Astrocyte of the cerebellum (primary cell): ENCODE results near the gene HOMER1.

Experiments used
- DNase-seq: peaks from one replicate; pipeline ENCODE4 v3.0.0-alpha.2; 2011; ENCODE audit warnings: low read depth
- H3K4me3 ChIP-seq: 2 replicates; pipeline ENCODE4 v1.5.1; 2011; ENCODE audit warnings: mild to moderate bottlenecking, low read depth, low read length, moderate library complexity
- in situ Hi-C: cut with HindIII; loops from 2 replicates; pipeline ENCODE4 v1.10.0; 2017; ENCODE audit warnings: low sequenced_read_pairs
- TF ChIP-seq, protein P1 (sequence below): IDR thresholded peaks from 2 replicates; pipeline ENCODE4 v1.5.1; 2012; ENCODE audit warnings: low read length, low read depth, moderate library complexity, mild to moderate bottlenecking; ENCODE audit errors: missing control alignments

The HOMER1 gene

DNA sequence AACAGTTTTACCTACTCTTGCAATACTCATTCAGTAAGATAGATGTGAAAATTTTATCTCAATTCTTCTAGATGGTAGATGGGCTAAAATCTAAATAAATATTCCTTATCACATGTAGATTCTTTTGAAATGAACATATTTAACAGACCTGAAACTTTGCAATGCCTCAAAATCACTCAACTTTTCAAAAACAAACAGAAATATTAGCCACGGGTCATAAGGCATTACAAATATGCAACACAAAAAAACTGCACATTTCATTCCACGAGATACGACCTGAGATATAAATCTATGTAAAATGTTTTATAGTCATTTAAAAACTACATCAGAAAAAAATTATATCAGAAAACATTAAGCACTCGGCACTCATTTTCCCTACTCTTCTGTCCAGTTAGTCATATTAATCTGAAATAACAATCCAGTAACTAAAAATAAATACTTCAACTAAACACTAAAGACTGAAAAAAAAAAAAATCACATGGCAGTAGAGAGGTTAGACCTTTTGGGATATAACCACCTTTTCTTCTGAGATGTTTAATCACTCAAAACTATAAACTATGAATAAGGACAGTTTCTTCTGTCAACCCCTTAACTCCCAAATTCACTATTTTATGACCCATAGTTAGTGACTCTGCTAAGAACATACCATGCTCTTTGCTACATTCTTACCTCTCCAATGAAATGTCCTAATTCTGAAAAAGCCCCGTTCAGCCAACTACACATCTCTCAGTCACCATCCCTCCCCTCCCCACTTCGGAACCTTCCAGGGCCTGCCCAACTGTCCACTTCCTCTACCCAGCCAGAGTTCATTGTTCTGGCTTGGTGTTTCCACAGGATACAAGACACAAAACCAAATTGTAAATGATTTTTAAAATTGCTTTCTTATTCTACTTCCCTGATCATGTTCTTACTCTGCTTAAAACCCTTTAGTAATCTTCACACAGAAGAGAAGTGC, 6.4 kb downstream of the HOMER1 start:
- in situ Hi-C loops = no loop called here
- H3K4me3 ChIP-seq = no peak overlapping the region
- DNase-seq = no peak
- TF ChIP-seq, protein P1, sequence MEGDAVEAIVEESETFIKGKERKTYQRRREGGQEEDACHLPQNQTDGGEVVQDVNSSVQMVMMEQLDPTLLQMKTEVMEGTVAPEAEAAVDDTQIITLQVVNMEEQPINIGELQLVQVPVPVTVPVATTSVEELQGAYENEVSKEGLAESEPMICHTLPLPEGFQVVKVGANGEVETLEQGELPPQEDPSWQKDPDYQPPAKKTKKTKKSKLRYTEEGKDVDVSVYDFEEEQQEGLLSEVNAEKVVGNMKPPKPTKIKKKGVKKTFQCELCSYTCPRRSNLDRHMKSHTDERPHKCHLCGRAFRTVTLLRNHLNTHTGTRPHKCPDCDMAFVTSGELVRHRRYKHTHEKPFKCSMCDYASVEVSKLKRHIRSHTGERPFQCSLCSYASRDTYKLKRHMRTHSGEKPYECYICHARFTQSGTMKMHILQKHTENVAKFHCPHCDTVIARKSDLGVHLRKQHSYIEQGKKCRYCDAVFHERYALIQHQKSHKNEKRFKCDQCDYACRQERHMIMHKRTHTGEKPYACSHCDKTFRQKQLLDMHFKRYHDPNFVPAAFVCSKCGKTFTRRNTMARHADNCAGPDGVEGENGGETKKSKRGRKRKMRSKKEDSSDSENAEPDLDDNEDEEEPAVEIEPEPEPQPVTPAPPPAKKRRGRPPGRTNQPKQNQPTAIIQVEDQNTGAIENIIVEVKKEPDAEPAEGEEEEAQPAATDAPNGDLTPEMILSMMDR = no peak

DNA sequence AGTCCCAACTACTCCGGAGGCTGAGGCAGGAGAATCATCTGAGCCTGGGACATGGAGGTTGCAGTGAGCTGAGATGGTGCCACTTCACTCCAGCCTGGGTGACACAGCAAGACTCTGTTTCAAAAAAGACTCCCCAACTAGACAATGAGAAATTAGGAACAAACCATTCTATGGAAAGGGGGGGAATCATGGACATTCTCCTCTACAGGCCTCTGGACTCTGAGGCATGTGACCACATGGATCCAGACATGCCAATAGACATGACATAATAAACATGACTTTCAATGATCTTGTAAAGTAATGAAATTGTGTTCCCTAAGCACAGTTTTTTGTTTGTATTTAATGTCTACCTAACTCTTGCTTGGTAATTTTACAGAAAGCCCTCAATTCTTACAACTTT, 8.8 kb downstream of the HOMER1 start:
- no peak for DNase-seq
- H3K4me3 ChIP-seq = no peak overlapping the region
- in situ Hi-C loops = no loop called here
- TF ChIP-seq, protein P1 = no peak

- H3K4me3 ChIP-seq = no peak overlapping the region
- DNase-seq = no peak
- in situ Hi-C loops = no loop called here
- TF ChIP-seq, protein P1 = no peak
Observed at GRCh38 chr5:79503794-79504495, 10.0 kb downstream of the HOMER1 start.

DNA sequence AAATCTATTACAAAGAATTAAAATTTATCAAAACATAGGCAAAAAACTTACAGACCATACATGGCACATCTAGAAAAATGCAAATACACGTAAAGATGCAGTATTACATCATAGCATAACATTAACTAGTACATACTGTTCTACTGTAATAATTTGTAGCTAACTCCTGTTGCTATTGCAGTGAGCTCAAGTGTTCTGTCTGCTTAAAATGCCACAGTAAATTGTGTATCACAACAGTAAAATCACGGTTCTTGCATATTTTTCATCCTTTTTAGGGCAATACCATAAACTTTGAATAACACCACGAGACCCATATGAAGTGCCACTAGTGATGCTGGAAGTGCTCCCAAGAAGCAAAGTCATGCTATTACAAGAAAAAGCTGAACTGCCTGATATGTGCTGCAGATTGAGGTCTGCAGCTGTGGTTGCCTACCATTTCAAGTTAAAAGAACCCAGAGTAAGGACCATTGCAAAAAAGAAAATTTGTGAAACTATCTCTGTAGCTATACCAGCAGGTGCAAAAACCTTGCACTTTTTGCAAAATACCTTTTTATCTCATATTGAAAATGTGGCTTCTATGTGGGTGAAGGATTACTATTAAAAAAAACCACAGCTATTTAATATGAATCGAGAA, 14.2 kb downstream of the HOMER1 start:
- in situ Hi-C loops = no loop called here
- DNase-seq = no peak
- TF ChIP-seq, protein P1 = no peak
- H3K4me3 ChIP-seq = no peak overlapping the region

DNA sequence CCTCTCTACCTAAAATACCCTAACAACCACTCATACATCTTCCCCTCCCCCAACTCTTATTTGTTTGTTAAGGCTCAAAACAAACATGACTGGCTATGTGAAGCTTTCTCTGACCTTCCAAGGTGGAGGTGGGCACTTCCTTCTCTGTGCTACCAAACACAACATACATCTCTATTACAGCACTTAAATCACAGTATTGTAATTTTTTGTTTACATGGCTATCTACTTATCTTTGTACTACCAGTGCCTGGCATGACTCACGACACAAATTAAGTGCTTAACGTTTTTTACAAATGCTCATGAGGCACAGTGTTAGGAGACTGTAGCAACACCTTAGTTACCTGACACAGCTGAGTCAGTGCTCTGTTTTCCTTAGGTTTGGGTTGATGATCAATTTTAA, 18.6 kb downstream of the HOMER1 start:
- DNase-seq = no peak
- TF ChIP-seq, protein P1 = no peak
- no peak overlapping the region for H3K4me3 ChIP-seq
- in situ Hi-C loops = no loop called here

- in situ Hi-C loops = no loop called here
- no peak overlapping the region for H3K4me3 ChIP-seq
- TF ChIP-seq, protein P1 = no peak
- no peak for DNase-seq
Observed at GRCh38 chr5:79493596-79494345, 20.2 kb downstream of the HOMER1 start.
